NCI-H510A treated with DMSO at 0.1 percent for 48 hours (cell line): ENCODE data around the gene ERVW-1.
"Not testable (repeated sequence)": the region's sequence is repeated elsewhere in the genome, so short reads cannot be mapped to it uniquely, and the experiment has no call there.

Experiments used
- DNase-seq: peaks from one replicate; lab custom pipeline; 2025; lab: John Stamatoyannopoulos, UW

The ERVW-1 gene, protein sequence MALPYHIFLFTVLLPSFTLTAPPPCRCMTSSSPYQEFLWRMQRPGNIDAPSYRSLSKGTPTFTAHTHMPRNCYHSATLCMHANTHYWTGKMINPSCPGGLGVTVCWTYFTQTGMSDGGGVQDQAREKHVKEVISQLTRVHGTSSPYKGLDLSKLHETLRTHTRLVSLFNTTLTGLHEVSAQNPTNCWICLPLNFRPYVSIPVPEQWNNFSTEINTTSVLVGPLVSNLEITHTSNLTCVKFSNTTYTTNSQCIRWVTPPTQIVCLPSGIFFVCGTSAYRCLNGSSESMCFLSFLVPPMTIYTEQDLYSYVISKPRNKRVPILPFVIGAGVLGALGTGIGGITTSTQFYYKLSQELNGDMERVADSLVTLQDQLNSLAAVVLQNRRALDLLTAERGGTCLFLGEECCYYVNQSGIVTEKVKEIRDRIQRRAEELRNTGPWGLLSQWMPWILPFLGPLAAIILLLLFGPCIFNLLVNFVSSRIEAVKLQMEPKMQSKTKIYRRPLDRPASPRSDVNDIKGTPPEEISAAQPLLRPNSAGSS

DNA sequence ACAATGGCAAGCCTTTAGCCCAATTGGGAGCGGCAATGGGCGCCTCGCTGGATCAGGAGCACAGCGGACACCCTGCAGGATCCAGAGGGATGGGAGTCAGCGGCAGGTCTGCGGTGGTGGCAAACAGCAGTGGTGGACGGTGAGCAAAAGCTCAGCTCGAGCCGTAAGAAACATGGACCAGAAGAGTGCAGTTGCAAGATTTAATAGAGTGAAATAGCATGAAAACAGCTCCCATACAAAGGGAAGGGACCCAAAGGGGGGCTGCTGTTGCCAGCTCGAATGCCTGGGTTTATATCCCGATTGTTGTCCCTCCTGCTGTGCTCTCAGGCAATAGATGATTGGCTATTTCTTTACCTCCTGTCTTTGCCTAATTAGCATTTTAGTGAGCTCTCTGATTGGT is at the start of gene ERVW-1:
Gene ERVW-1, minus strand, starts transcription at position 266 of the 400 bp plus-strand sequence. CDS start 7,565 bp downstream, outside the sequence.
- DNase-seq: not testable (repeated sequence)

DNA sequence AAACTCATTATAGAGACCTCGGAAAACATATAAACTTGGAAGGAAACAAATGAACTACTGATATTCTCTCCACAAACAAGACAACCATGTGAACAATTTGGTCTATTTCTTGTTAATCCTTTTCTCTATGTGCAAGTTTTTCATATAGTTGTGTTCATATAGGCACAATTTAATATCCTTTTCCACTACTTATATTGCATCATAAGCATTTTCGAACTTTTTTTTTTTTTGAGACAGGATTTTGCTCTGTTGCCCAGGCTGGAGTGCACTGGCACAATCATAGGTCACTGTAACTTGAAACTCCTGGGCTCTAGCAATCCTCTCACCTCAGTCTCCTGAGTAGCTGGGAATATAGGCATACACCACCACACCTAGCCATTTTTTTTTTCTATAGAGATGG is 45.4 kb upstream of the ERVW-1 start:
- no peak for DNase-seq

DNA sequence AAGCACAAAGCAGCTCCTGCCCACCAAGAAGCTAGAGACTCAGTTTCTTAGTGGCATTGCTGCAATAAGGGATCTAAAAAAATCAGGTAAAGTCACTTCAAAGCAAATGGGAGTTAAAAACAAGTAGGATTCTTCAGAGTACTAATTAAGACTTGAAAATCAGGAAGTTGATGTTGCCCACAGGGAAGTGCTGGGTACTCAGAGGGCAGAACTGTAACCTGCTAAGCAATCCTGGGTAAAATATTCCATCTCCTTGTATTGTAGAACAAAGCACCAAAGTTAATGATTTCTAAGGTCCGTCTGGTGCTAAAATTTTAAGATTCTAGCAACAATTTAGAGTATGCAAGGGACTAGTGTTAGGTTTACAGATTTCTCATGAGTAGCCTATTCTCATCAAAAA is 42.3 kb upstream of the ERVW-1 start:
- no peak for DNase-seq

DNA sequence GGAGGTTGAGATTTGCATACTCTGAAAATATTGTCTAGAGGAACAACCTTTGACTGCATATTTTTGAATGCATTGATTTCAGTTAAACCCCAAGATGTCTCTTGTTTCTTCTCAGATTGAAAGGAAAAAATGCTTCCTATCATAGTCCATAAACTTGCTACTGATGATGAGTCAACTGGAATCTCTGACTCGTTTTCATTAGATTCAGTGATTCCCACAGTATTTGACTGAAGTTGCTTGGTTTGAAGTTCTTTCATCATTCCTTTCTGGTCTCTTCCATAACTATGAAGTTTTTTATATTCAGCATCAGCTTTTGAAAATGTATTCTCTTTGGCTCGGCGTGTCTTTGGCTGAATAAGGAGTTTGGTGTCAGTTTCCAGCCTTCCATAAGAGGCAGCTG is 39.9 kb upstream of the ERVW-1 start:
- no peak for DNase-seq

DNA sequence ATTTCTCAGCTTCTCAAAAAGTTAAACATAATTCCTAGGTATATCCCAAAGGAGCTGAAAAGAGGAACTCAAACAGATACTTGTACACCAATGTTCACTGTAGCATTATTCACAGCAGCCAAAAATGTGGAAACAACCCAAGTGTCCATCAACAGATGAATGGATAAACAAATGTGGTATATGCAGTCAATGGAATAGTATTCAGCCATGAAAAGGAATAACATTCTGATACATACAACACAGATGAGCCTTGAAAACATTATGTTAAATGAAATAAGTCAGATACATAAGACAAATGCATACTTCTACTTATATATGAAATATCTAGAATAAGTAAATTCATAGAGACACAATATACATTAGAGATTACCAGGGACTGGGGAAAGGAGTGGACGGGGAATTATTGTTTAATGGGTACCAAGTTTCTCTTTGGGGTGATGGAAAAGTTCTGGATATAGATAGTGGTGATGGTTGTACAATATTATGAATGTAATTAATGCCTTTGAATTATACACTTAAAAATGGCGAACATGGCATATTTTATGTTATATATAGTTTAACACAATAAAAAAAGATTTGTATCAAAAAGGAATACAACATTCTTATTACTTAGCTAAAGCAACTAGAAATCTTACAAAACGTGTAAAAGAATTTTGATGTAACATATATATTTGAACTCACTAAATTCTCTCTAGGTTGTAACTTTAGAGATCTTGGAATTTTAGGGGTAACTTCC is 35.6 kb upstream of the ERVW-1 start:
- no peak for DNase-seq

DNA sequence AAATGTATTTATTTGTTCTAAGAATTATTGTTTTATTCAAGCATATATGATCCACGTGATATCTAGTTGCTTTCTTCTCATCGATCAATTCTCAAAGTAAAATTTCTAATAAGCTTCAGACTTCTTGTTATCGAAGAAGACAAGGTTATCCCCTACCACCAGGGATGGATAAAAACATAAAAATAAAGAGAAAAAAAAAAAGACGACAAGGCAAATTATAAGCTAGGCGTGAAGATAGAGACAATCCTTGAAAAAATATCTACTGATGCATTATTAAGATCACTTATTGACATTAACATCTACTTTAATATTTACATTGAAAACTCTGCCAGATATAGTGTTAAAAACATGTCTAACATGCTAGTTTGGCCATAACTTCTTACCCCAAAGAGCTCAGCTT is 31.2 kb upstream of the ERVW-1 start:
- no peak for DNase-seq

DNA sequence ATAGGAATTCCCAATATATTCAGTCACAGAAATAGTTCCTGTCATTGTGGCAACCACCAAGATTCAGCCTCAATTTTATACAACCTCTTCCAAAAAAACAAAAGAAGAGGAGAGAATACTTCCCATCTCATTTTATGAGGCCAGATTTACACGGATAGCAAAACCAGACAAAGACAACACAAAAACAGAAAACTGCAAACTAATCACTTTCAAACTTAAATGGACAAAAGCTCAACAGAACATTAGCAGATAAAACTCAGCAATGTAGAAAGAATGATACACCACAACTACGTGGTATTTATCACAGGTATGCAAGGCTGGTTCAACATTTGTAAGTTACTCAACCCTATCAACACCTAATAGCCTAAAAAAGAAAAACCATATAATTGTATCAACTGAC is 28.6 kb upstream of the ERVW-1 start:
- no peak for DNase-seq

DNA sequence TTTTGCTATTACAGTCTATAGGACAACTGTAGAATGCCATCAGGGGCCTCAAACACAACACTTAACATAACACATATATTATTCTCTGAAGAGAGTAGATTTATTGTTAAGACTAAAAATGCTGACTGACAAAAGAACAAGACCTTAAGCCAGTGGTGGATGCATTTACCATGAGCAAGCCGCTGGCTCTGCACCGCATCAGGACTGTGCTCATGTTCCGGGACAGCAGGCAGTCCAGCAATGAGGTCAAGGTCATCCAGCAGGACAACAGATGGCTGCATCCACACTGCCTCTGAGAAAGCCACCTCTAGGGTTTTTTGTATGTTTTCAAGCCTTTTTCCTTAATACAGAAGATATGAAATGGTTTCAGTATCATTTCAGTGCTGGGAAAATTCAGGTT is 26.8 kb upstream of the ERVW-1 start:
- DNase-seq: no peak

DNA sequence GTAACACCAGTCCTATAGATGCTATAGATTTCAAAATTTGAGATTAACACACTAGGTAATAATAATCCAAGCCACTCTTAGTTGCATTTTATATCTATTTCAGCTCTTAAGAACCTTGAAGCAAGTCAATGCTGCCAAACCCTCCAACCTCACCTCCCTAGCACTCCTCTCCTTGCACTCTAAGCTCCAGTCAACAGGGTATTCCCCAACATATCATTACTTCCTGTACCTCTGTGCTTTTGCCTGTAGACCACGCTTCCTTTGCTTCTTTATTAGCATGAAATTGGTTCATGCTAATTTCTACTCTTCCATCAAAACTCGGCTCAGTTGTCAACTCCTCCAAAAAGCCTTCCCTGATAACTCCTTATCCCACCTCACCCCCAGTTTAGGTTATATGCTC is 26.0 kb upstream of the ERVW-1 start:
- no peak for DNase-seq

DNA sequence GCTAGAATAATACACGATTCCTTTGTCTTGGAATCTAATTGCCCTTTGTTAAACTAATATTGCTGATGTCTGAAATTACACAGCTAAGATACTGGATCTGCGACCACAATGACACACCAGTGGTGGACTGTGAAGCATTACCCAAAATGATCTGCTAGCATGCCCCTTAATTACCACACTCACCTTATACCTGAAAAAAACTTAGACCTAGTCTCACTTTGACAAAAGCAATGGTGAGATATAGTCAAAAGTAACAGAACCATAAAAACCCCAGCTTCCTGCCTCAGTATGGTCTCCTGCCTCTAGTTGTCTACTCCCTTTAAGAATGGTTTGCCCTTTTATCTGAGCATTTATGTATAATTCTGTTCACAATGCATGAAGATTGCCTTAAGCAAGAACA is 20.8 kb upstream of the ERVW-1 start:
- DNase-seq: no peak

DNA sequence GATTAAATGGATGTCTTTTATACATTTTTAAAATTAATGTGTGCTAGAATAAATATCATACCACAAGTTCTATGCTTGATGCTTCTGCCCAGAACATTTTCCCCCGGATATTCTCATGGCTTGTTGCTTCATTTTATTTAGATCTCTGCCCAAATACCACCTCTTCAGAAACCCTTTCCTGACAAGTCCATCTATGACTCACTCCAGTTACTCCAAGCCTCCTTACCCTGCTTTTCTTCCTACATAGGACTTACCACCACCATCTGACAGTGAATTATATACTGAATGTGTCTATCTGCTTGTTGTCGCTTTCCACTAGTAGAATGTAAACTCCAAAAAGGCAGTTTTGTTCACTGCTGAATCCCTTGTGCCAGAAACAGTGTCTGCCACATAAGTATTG is 19.1 kb upstream of the ERVW-1 start:
- DNase-seq: no peak

DNA sequence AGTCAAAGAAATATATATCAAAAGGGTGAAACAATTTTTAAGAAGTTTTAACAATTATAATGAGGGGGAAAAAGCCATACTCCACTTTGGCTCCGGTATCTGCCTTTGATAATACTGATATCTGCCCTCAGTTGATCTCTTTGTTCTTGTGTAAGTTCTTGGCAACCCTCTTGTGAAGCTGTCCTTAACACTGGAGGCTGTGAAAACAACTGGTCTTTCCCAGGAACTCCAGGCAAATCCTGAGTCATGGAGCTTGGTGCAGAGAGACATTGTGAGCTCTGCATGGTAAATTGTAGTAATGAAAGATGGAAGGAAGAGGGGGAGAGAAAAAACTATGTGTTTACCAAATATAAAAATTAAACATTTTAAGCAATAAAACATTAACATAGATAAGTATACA is 11.9 kb upstream of the ERVW-1 start:
- DNase-seq: no peak

DNA sequence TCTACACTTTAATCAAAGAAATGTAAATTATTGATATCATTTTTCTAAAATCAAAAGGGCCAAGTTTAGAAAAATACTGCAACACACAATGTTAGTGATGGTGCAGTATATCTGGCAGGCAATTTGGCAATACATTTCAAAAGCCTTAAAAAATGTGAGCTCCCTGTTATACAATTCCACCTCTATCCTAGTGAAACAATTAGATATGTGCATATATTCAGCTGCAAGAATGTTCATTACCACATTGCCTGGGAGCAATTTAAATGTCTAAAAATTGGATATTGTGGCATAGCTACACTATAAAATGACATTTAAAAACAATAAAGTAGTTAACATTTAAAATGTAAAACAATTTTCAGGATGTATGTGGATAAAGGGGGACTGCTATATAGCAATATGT is 10.1 kb upstream of the ERVW-1 start:
- DNase-seq: no peak

DNA sequence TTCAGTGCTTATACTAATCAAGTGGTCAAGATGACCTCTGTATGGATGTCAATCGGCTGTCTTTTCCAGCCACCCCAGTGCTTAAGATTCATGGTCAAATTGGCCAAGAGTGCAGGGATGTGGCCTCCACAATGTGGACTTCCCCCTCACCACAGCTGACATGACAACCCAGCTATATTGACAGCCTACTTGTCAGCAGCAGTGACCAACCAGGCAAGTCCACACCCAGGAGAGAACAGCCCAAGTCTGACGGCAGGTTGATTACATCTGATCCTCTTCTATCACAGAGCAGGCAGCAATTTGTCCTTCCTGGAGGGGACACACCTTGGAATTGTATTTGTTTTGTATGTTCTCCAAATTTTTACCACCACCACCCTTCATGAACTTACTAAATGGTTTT is 8.2 kb upstream of the ERVW-1 start:
- no peak for DNase-seq

DNA sequence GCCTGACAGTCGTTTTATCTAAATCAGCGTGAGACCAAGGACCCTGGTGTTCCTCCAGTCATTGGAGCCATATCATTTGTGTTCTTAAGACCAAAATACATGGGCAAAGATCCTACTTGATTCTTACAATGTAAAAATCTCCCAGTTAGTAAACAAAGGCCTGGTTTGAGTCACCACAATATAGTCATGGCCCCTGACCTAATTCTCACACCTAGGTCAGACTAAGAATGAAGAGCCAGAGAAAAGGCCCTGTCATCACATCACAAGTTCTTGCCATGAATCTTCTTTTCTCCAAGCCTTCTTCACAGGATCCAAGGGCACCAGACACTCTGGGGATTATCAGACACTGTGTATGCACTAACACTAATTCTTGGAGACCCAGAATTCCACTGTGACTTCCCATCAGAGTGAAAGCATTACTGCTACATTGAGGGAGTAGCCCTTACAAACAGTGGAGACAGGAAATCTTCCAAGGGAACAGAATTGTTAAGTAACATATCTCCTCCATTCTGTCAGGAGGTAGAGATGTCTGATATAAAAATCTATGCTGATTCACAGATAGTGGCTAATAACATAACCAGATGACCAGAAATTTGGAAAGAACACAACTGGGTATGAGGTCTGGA is 7.6 kb upstream of the ERVW-1 start:
- no peak for DNase-seq

DNA sequence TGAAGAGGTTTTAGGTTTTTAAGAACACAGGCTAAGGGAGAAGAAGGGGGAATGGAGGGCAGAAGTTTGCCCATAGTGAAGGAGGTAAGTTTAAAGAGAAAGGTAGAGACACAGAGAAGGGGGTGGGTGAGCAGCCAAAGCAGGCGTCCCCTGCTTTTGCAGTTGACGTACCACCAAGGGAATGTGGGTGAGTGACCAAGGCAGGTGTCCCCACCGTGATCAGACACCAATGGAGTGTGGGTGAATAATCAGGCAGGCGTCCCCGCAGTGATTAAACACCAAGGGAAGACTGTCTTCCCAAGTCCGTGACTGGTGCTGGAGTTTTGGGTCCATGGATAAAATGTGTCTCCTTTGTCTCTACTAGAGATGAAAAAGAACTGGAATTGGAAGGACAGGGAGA is 6.5 kb upstream of the ERVW-1 start:
- DNase-seq: not testable (repeated sequence)

DNA sequence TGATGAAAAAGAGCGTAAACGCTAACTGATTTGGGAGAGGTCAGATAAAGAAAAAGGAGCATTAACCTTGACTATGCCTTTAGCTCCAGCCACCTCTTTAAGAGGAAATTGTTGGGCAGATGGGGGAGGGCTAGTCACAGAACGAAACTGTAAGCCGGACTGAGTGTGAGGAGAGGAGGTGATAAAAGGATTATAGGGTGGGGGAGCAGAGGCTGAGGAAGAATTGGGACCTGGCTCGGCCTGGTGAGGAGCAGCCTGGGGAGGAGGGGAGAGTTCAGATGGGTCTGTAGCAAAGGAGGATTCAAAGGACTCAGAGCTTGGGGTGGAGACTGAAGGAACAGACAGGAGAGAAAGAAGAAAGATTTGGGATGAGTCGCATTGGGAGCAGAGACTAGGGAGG is 5.9 kb upstream of the ERVW-1 start:
- not testable (repeated sequence) for DNase-seq

DNA sequence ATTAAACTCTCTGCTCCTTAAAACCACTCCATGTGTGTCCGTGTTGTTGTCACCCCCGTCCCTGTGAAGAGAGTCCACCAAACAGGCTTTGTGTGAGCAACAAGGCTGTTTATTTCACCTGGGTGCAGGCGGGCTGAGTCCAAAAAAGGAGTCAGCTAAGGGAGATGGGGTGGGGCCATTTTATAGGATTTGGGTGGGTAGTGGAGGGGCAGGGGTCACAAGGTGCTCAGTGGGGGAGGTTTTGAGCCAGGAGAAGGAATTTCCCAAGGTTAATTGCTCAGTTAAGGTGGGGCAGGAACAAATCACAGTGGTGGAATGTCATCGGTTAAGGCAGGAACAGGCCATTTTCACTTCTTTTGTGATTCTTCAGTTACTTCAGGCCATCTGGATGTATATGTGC is 1.4 kb upstream of the ERVW-1 start:
- not testable (repeated sequence) for DNase-seq

DNA sequence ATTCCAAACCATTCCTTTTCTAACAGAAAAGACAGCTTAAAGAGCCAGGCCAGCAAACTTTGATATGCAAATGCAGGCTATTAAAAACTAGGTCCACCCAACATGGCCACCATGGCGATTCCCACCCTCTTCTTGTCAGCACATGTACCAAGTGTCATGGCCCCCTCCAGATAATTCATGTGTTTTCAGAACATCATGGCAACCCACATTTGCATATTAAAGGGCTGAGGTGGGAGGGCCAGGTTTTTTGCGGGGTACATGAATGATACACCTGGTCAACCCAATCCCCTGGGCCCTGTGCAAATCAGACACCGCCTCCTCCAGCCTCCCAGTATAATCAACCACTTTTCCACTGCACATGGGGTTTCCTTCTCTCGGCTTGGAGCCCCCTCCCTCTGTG is 965 bp upstream of the ERVW-1 start:
- DNase-seq: no peak

DNA sequence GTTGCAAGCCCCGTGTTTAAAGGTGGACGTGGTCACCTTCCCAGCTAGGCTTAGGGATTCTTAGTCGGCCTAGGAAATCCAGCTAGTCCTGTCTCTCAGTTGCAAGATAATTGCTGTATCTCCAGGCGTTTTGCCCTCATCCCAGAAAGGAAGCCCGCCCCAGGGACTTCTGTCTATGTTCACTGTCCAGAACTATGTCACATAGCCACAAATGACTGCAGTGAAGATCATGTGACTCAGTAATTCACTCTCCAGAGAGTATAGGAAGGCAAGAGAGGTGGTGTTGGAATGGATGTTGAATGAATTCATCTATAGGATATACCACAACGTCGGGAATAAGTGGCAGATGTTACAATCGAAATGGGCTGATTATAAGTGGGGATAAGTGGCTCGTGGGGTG is 349 bp upstream of the ERVW-1 start:
- DNase-seq: no peak

DNA sequence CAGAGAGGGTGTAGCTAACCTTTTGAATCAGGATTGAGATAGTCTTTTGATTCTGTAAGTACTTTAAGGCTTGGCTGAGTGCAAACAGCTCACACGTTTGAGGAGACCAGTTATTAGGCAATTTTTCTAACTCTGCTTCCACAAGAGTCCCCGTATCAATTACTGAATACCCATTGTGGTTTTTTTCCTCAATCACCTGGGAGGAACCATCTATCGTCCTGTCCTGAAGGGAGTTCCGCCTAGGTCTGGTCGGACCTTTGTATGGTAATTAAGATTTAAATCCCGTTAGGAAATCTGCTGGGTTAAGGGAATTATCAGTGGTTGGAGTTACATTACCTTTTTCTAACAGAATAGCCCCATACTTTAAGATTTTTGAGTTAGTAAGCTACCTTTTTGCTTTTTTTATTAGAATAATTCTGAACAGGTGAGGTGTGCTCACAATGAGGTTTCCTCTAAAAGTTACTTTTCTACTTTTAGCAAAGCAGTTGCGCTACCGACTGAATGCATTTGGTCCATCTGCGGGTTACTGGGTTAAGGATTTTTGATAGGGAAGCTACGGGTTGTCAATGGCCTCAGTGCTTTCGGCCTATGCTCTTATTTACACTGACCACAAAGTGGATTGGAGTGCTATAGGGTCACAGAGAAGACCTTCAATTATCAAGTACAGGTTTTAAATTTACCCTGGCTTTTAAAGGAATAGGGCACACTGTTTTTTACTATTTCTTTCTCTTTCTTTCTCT is 1.7 kb downstream of the ERVW-1 start:
- DNase-seq: not testable (repeated sequence)

DNA sequence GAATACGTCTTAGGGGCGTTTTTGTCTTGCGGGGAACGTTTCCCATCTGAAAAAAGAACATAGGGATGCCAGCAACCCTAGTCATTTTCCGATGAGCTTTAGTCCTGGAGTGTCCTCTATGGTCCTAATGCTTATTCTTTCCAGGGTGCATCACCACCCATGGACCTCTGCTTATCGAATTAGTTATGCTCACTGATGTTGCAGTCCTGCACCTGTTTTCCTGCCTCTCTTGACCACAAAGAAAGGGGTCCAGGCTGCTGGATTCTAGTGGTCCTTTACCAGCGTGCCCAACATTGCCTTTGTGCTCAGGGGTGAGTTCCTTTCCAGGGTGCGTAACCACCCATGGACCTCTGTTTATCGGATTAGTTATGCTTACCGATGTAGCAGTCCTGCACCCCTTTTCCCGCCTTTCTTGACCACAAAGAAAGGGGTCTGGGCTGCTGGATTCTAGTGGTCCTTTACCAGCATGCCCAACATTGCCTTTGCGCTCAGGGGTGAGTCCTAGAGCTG is 2.4 kb downstream of the ERVW-1 start:
- not testable (repeated sequence) for DNase-seq
